Measurements from ENCODE around the gene SLC11A2.
"Not testable (repeated sequence)": the region's sequence is repeated elsewhere in the genome, so short reads cannot be mapped to it uniquely, and the experiment has no call there.

Gene SLC11A2

GRCh38 chr12:51025338-51025835 is 797 bp downstream of the SLC11A2 start:
- no peak for DNase-seq (ENCODE audit: low read depth)

GRCh38 chr12:51023625-51024382 is 2.4 kb downstream of the SLC11A2 start:
- no peak for DNase-seq (ENCODE audit: low read depth)

- DNase-seq (ENCODE audit: low read depth): no peak
Measured at GRCh38 chr12:51021694-51022093, 4.5 kb downstream of the SLC11A2 start.

- DNase-seq (ENCODE audit: low read depth): no peak
Measured at GRCh38 chr12:51020448-51021182, 5.6 kb downstream of the SLC11A2 start.

GRCh38 chr12:51019927-51020326 is 6.3 kb downstream of the SLC11A2 start:
- DNase-seq (ENCODE audit: low read depth): no peak

- DNase-seq (ENCODE audit: low read depth): no peak
Measured at GRCh38 chr12:51018956-51019355, 7.2 kb downstream of the SLC11A2 start.

- no peak for DNase-seq (ENCODE audit: low read depth)
Measured at GRCh38 chr12:51017452-51017851, 8.7 kb downstream of the SLC11A2 start.

GRCh38 chr12:51014467-51014866 is 11.7 kb downstream of the SLC11A2 start:
- not testable (repeated sequence) for DNase-seq (ENCODE audit: low read depth)

GRCh38 chr12:51013441-51013840 is 12.7 kb downstream of the SLC11A2 start:
- DNase-seq (ENCODE audit: low read depth): no peak

GRCh38 chr12:51012570-51013236 is 13.5 kb downstream of the SLC11A2 start:
- DNase-seq (ENCODE audit: low read depth): no peak

- no peak for DNase-seq (ENCODE audit: low read depth)
Measured at GRCh38 chr12:51011955-51012354, 14.2 kb downstream of the SLC11A2 start.

- peak; percentile 33 for DNase-seq (ENCODE audit: low read depth)
Measured at GRCh38 chr12:51009056-51009440, 17.1 kb downstream of the SLC11A2 start.

- no peak for DNase-seq (ENCODE audit: low read depth)
Measured at GRCh38 chr12:51008329-51009055, 17.7 kb downstream of the SLC11A2 start.

GRCh38 chr12:51005671-51006070 is 20.5 kb downstream of the SLC11A2 start:
- no peak for DNase-seq (ENCODE audit: low read depth)

GRCh38 chr12:51005030-51005429 is 21.2 kb downstream of the SLC11A2 start:
- no peak for DNase-seq (ENCODE audit: low read depth)

- DNase-seq (ENCODE audit: low read depth): no peak
Measured at GRCh38 chr12:51004504-51004903, 21.7 kb downstream of the SLC11A2 start.

GRCh38 chr12:51001799-51002198 is 24.4 kb downstream of the SLC11A2 start:
- no peak for DNase-seq (ENCODE audit: low read depth)

- no peak for DNase-seq (ENCODE audit: low read depth)
Measured at GRCh38 chr12:51000245-51000644, 25.9 kb downstream of the SLC11A2 start.

- no peak for DNase-seq (ENCODE audit: low read depth)
Measured at GRCh38 chr12:50999093-50999492, 27.1 kb downstream of the SLC11A2 start.

GRCh38 chr12:50992819-50993218 is 33.4 kb downstream of the SLC11A2 start:
- DNase-seq (ENCODE audit: low read depth): no peak

GRCh38 chr12:50991291-50991690 is 34.9 kb downstream of the SLC11A2 start:
- no peak for DNase-seq (ENCODE audit: low read depth)

- no peak for DNase-seq (ENCODE audit: low read depth)
Measured at GRCh38 chr12:50990791-50991190, 35.4 kb downstream of the SLC11A2 start.
